ENCODE results near the gene UBE3C.

DNA sequence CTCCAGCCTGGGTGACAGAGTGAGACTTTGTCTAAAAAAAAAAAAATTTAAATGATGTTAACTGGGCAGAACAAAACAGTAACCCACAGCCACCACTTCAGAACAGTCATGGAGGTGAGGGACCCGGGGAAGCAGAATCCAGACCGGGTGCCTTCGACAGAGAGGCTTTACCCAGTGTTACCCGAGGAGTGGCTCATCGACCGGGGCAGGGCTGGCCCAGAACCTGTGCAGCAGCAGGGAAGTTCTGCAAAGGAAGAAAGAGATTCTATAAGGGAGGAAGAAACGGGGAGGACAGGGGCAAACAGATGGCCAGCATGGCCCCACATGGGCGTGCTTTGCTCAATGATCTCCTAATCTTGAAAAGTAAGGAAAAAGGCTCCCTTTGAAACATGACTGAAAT, 26.0 kb upstream of the UBE3C start:
- TF ChIP-seq GATA3 (IDR thresholded peaks at IDR 0.05; ENCODE audit: low read depth, low read length) (no peak), GATA2 (IDR thresholded peaks at IDR 0.05; ENCODE audit: low read depth, low read length) (no peak)
